ENCODE data around the gene HIVEP1.

HIVEP1 gene

GRCh38 chr6:12051861-12052368 is 39.8 kb downstream of the HIVEP1 start:
- DNase-seq (ENCODE audit: low read depth) = no peak

GRCh38 chr6:12058172-12058961 is 46.3 kb downstream of the HIVEP1 start:
- DNase-seq (ENCODE audit: low read depth) = no peak

- no peak for DNase-seq (ENCODE audit: low read depth)
Measured at GRCh38 chr6:12060780-12061609, 48.9 kb downstream of the HIVEP1 start.

GRCh38 chr6:12062605-12063004 is 50.5 kb downstream of the HIVEP1 start:
- no peak for DNase-seq (ENCODE audit: low read depth)

- DNase-seq (ENCODE audit: low read depth) = peak; percentile 70
Measured at GRCh38 chr6:12064131-12064530, 52.0 kb downstream of the HIVEP1 start.

- no peak for DNase-seq (ENCODE audit: low read depth)
Measured at GRCh38 chr6:12064538-12065071, 52.5 kb downstream of the HIVEP1 start.

GRCh38 chr6:12065321-12066140 is 53.4 kb downstream of the HIVEP1 start:
- DNase-seq (ENCODE audit: low read depth) = no peak

GRCh38 chr6:12066297-12066696 is 54.2 kb downstream of the HIVEP1 start:
- no peak for DNase-seq (ENCODE audit: low read depth)

- no peak for DNase-seq (ENCODE audit: low read depth)
Measured at GRCh38 chr6:12068899-12069557, 56.9 kb downstream of the HIVEP1 start.

- DNase-seq (ENCODE audit: low read depth) = no peak
Measured at GRCh38 chr6:12069891-12070529, 57.9 kb downstream of the HIVEP1 start.

GRCh38 chr6:12071064-12071615 is 59.0 kb downstream of the HIVEP1 start:
- no peak for DNase-seq (ENCODE audit: low read depth)

GRCh38 chr6:12075067-12075563 is 63.0 kb downstream of the HIVEP1 start:
- no peak for DNase-seq (ENCODE audit: low read depth)

- no peak for DNase-seq (ENCODE audit: low read depth)
Measured at GRCh38 chr6:12077021-12077710, 65.1 kb downstream of the HIVEP1 start.

- DNase-seq (ENCODE audit: low read depth) = no peak
Measured at GRCh38 chr6:12078014-12078413, 65.9 kb downstream of the HIVEP1 start.

- DNase-seq (ENCODE audit: low read depth) = no peak
Measured at GRCh38 chr6:12081771-12082170, 69.7 kb downstream of the HIVEP1 start.

GRCh38 chr6:12082368-12082767 is 70.3 kb downstream of the HIVEP1 start:
- no peak for DNase-seq (ENCODE audit: low read depth)

GRCh38 chr6:12083302-12083701 is 71.2 kb downstream of the HIVEP1 start:
- no peak for DNase-seq (ENCODE audit: low read depth)

- no peak for DNase-seq (ENCODE audit: low read depth)
Measured at GRCh38 chr6:12083763-12084162, 71.7 kb downstream of the HIVEP1 start.

GRCh38 chr6:12084681-12085080 is 72.6 kb downstream of the HIVEP1 start:
- DNase-seq (ENCODE audit: low read depth) = no peak

GRCh38 chr6:12088531-12088930 is 76.4 kb downstream of the HIVEP1 start:
- no peak for DNase-seq (ENCODE audit: low read depth)
